Natural killer cell treated with Interleukin-12 subunit alpha and Interleukin-12 subunit beta and Interleukin-15 and Interleukin-18, amount 100 ng/mL, for 72 hours (primary cell): Measurements from ENCODE around the gene SPIN4. TPM values are rescaled to one million over a fixed set of nuclear protein-coding genes. Genes with fewer than 3 reads are reported as not detected.

Experiments used
- ATAC-seq, 2 donors: fragments of 150-1000 bp; cut with Tn5 transposase in 1 of 2; sonication (Bioruptor Pico), chemical (Tn5 transposase) in 1 of 2; 2 replicates each; pipeline ENCODE4 v1.10.0; 2021
- DNase-seq: peaks from one replicate; pipeline ENCODE4 v3.0.0; 2022; ENCODE audit warnings: low spot score
- H3K27ac Mint-ChIP-seq, 2 donors: 1 replicate in 1 of 2; 2 replicates in 1 of 2; pipeline ENCODE4 v1.8.0; 2022; ENCODE audit warnings: mixed read lengths in 2 of 2, mild to moderate bottlenecking in 1 of 2, moderate library complexity in 1 of 2
- H3K27me3 Mint-ChIP-seq, 2 donors: 1 replicate in 1 of 2; 2 replicates in 1 of 2; pipeline ENCODE4 v1.8.0; 2022; ENCODE audit warnings: mixed read lengths in 2 of 2
- H3K36me3 Mint-ChIP-seq: one replicate; pipeline ENCODE4 v1.8.0; 2022; ENCODE audit warnings: mixed read lengths
- H3K4me1 Mint-ChIP-seq, 2 donors: 1 replicate in 1 of 2; 2 replicates in 1 of 2; pipeline ENCODE4 v1.8.0; 2022; ENCODE audit warnings: low read depth in 2 of 2, mixed read lengths in 2 of 2, mild to moderate bottlenecking in 1 of 2
- H3K4me3 Mint-ChIP-seq: one replicate; pipeline ENCODE4 v1.8.0; 2022; ENCODE audit warnings: mixed read lengths
- H3K9me3 Mint-ChIP-seq: 2 replicates; pipeline ENCODE4 v1.8.0; 2022; ENCODE audit warnings: mixed read lengths
- total RNA-seq, 2 donors: library from RNA; stranded (reverse); gene quantifications; one replicate each; pipeline ENCODE4 v1.2.3, GENCODE V29; 2022

Gene SPIN4
- total RNA-seq, 2 donors from 2014 or later, result 5.5 to 6.1 TPM

GRCh38 chrX:63299596-63299995, 51.5 kb downstream of the SPIN4 start:
- H3K4me1 Mint-ChIP-seq, result no peaks in the 10 kb centered on the region
- H3K36me3 Mint-ChIP-seq, result peaks cover 11% of the 10 kb centered on the region
- no peaks in the 10 kb centered on the region for H3K27me3 Mint-ChIP-seq
- H3K27ac Mint-ChIP-seq, result no peak overlapping the region
- ATAC-seq (no peak), DNase-seq (no peak)
- no peak overlapping the region for H3K4me3 Mint-ChIP-seq
- peaks cover 5% of the 10 kb centered on the region for H3K9me3 Mint-ChIP-seq
